GM23248 (cell line): ENCODE data around the gene FGF21.

Experiments
- EZH2 ChIP-seq: fragments of 200-600 bp; sonication (generic); IDR thresholded peaks from 2 replicates; pipeline ENCODE4 v1.6.1; 2018; ENCODE audit warnings: antibody characterized with exemption, mild to moderate bottlenecking; ENCODE audit not compliant: insufficient read depth, poor library complexity, severe bottlenecking
- EZH2phosphoT487 ChIP-seq: fragments of 200-600 bp; sonication (generic); IDR thresholded peaks from 2 replicates; pipeline ENCODE4 v1.6.1; 2018; ENCODE audit warnings: antibody characterized with exemption, moderate library complexity, mild to moderate bottlenecking, low read depth; ENCODE audit not compliant: insufficient read depth

GRCh38 chr19:48777139-48777538, 21.8 kb downstream of the FGF21 start:
- TF ChIP-seq EZH2phosphoT487 (no peak), EZH2 (no peak)
